GM23248 (cell line): ENCODE measurements around the gene MAML3.

Source experiments
- EZH2 ChIP-seq: fragments of 200-600 bp; sonication (generic); IDR thresholded peaks from 2 replicates; pipeline ENCODE4 v1.6.1; 2018; ENCODE audit warnings: antibody characterized with exemption, mild to moderate bottlenecking; ENCODE audit not compliant: insufficient read depth, poor library complexity, severe bottlenecking
- EZH2phosphoT487 ChIP-seq: fragments of 200-600 bp; sonication (generic); IDR thresholded peaks from 2 replicates; pipeline ENCODE4 v1.6.1; 2018; ENCODE audit warnings: antibody characterized with exemption, moderate library complexity, mild to moderate bottlenecking, low read depth; ENCODE audit not compliant: insufficient read depth

DNA sequence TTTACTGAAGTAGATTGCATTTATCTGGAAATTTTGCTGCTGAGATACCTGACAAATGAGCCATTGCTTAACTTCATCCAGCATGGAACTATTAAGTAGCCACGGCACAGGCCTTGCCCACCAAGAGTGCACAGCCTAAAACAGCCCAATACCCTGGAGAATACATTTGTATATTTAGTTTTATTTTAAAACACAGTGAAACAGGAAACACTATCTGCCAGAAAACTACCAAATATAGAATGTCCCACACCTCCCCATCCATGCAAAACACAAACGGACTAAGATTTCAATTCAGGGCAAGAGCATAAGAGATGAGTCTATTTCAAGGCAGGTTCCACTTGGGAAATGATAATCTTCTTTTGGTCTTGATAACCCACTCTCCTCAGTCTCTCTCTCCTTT lies 57.1 kb downstream of the MAML3 start:
- no peak for TF ChIP-seq EZH2
- TF ChIP-seq EZH2phosphoT487 = no peak
